Caco-2 (cell line): ENCODE data around the gene RNF175. TPM values are rescaled to one million over a fixed set of nuclear protein-coding genes. Genes with fewer than 3 reads are reported as not detected.

Experiments used
- BruUV-seq: library from RNA; stranded (reverse); fragments of 400-500 nt; replicated peaks from 2 replicates; lab custom pipeline; 2021; lab: Mats Ljungman, UMichigan
- CTCF ChIA-PET: fragments of 300-600 bp; sonication (Branson Sonifier 250); formaldehyde crosslinking; loops from one replicate; lab custom pipeline; 2022; ENCODE audit warnings: antibody characterized with exemption; lab: Charles Lee
- POLR2A ChIA-PET: fragments of 300-600 bp; sonication (Branson Sonifier 250); formaldehyde crosslinking; loops from one replicate; lab custom pipeline; 2022; ENCODE audit warnings: antibody characterized with exemption; lab: Charles Lee
- DNase-seq, 2 experiments: peaks; one replicate each; pipeline versions ENCODE4 v3.0.0 to v3.0.0-alpha.2; 2020 to 2022
- H3K27me3 ChIP-seq: replicated peaks from 2 replicates; pipeline ENCODE4 v1.6.0; 2011; ENCODE audit warnings: low read length; ENCODE audit not compliant: control insufficient read depth, insufficient read depth
- H3K36me3 ChIP-seq: 2 replicates; pipeline ENCODE4 v1.5.1; 2011; ENCODE audit warnings: low read length; ENCODE audit not compliant: control insufficient read depth, insufficient read depth
- H3K4me1 ChIP-seq: fragments of 250-450 bp; sonication (Bioruptor Pico); 2 replicates; pipeline ENCODE4 v1.5.1; 2020; ENCODE audit warnings: mild to moderate bottlenecking
- H3K4me3 ChIP-seq: 2 replicates; pipeline ENCODE4 v1.5.1; 2011; ENCODE audit warnings: low read depth, mild to moderate bottlenecking, control low read depth, low read length
- H3K9me3 ChIP-seq: fragments of 250-450 bp; sonication (Bioruptor Pico); 2 replicates; pipeline ENCODE4 v1.5.1; 2020; ENCODE audit warnings: mild to moderate bottlenecking, moderate library complexity
- H3K27ac Mint-ChIP-seq: one replicate; pipeline ENCODE4 v1.8.0; 2022; ENCODE audit warnings: mixed read lengths; ENCODE audit not compliant: unreplicated experiment
- H3K27me3 Mint-ChIP-seq: one replicate; pipeline ENCODE4 v1.8.0; 2022; ENCODE audit warnings: mixed read lengths; ENCODE audit not compliant: insufficient read depth, unreplicated experiment
- H3K36me3 Mint-ChIP-seq: one replicate; pipeline ENCODE4 v1.8.0; 2022; ENCODE audit warnings: mild to moderate bottlenecking, mixed read lengths; ENCODE audit not compliant: insufficient read depth, unreplicated experiment
- H3K4me1 Mint-ChIP-seq: one replicate; pipeline ENCODE4 v1.8.0; 2022; ENCODE audit warnings: low read depth, mixed read lengths; ENCODE audit not compliant: unreplicated experiment
- H3K4me3 Mint-ChIP-seq: one replicate; pipeline ENCODE4 v1.8.0; 2022; ENCODE audit warnings: mild to moderate bottlenecking, moderate library complexity, mixed read lengths; ENCODE audit not compliant: unreplicated experiment
- H3K9me3 Mint-ChIP-seq: one replicate; pipeline ENCODE4 v1.8.0; 2022; ENCODE audit warnings: mixed read lengths; ENCODE audit not compliant: unreplicated experiment
- intact Hi-C: fragments of 100-400 bp; cut with micrococcal nuclease; formaldehyde crosslinking; loops from one replicate; pipeline ENCODE4 v1.10.0; 2022; ENCODE audit not compliant: unreplicated experiment
- total RNA-seq: library from RNA; stranded (reverse); gene quantifications from 2 replicates; pipeline ENCODE4 v1.2.3, GENCODE V29; 2022
- TF ChIP-seq, protein P1 (sequence below), 2 experiments: fragments of 200-600 bp in 1 of 2; IDR thresholded peaks; 1 replicate in 1 of 2; 2 replicates in 1 of 2; pipeline versions ENCODE4 v1.5.1 to v1.8.0; 2011 to 2022; ENCODE audit warnings: antibody characterized with exemption in 1 of 2, control low read depth in 1 of 2, inconsistent platforms in 1 of 2, low read depth in 1 of 2, low read length in 1 of 2, mild to moderate bottlenecking in 1 of 2, moderate library complexity in 1 of 2; ENCODE audit not compliant: insufficient read depth in 1 of 2, severe bottlenecking in 1 of 2, unreplicated experiment in 1 of 2

The RNF175 gene
- total RNA-seq, 1 experiment from 2014 or later, result not detected

DNA sequence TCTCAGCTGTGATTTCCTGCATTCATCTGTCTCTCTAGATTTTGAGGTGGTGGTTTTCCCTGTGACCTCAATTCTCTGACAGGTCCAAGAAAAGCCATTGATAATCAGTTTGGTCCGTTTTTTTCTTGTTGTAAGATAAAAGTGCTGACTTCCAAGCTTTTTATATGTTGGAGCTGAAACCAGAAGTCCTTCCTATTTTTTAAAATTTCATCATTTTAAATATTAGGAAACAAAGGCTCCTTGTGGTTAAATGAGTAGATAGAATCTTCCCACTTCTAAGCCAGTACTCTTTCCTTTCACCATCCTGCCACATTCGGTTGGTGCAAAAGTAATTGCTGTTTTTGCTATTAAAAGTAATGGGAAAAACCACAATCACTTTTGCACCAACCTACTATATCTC lies 18.3 kb downstream of the RNF175 start:
- no peaks in the 10 kb centered on the region for H3K36me3 Mint-ChIP-seq
- Histone ChIP-seq H3K36me3 (no peaks in the 10 kb centered on the region), H3K27me3 (no peaks in the 10 kb centered on the region), H3K4me3 (no peak overlapping the region), H3K9me3 (no peaks in the 10 kb centered on the region; the same call in 1 of the 2 replicates), H3K4me1 (no peaks in the 10 kb centered on the region)
- peaks cover 20% of the 10 kb centered on the region for H3K9me3 Mint-ChIP-seq
- ChIA-PET CTCF (interaction anchor here (1.1 kb wide), 1 partner anchor 98 kb away, joined by 5 read pairs; no protein-coding TSS in a partner anchor), POLR2A (no interaction called here)
- no TSS peak for BruUV-seq
- no peak for DNase-seq
- no peak overlapping the region for H3K4me3 Mint-ChIP-seq
- no peak overlapping the region for H3K27ac Mint-ChIP-seq
- intact Hi-C loops, result no loop called here
- peaks cover 9% of the 10 kb centered on the region for H3K27me3 Mint-ChIP-seq
- TF ChIP-seq, protein P1, sequence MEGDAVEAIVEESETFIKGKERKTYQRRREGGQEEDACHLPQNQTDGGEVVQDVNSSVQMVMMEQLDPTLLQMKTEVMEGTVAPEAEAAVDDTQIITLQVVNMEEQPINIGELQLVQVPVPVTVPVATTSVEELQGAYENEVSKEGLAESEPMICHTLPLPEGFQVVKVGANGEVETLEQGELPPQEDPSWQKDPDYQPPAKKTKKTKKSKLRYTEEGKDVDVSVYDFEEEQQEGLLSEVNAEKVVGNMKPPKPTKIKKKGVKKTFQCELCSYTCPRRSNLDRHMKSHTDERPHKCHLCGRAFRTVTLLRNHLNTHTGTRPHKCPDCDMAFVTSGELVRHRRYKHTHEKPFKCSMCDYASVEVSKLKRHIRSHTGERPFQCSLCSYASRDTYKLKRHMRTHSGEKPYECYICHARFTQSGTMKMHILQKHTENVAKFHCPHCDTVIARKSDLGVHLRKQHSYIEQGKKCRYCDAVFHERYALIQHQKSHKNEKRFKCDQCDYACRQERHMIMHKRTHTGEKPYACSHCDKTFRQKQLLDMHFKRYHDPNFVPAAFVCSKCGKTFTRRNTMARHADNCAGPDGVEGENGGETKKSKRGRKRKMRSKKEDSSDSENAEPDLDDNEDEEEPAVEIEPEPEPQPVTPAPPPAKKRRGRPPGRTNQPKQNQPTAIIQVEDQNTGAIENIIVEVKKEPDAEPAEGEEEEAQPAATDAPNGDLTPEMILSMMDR (IDR thresholded peaks at IDR 0.05; ENCODE audit: insufficient read depth in 1 of 2, low read depth in 1 of 2, low read length in 1 of 2, severe bottlenecking in 1 of 2, unreplicated experiment in 1 of 2), result no peak
- no peaks in the 10 kb centered on the region for H3K4me1 Mint-ChIP-seq

DNA sequence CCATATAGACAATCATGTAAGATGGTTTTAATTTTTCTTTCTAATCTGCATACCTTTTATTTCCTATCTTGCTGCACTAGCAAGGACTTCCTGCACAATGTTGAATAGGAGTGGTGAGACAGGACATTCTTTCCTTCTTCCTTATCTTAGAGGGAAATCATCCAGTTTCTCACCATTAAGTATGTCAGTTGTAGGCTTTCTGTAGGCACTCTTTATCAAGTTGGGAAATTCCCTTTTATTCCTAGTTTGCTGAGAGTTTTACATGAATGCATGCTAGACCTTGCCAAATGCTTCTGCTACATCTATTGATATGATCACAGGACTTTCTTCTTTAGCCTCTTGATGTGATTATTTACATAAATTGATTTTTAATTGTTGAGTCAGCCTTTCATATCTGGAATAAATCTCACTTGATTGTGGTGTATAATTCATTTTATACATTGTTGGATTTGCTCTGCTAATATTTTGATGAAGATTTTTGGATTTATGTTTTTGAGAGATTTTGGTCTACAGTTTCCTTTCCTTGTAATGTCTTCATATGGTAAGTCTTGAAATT lies 23.8 kb downstream of the RNF175 start:
- no peaks in the 10 kb centered on the region; the same call in 1 of the 2 replicates for H3K9me3 ChIP-seq
- Mint-ChIP-seq H3K27ac (no peak overlapping the region), H3K4me3 (no peak overlapping the region), H3K27me3 (peaks cover 18% of the 10 kb centered on the region), H3K9me3 (peaks cover 19% of the 10 kb centered on the region), H3K4me1 (no peaks in the 10 kb centered on the region), H3K36me3 (no peaks in the 10 kb centered on the region)
- no peaks in the 10 kb centered on the region for H3K36me3 ChIP-seq
- intact Hi-C loops, result no loop called here
- ChIA-PET POLR2A (no interaction called here), CTCF (no interaction called here)
- BruUV-seq, result no TSS peak
- TF ChIP-seq, protein P1 (IDR thresholded peaks at IDR 0.05; ENCODE audit: insufficient read depth in 1 of 2, low read depth in 1 of 2, low read length in 1 of 2, severe bottlenecking in 1 of 2, unreplicated experiment in 1 of 2), result no peak
- H3K27me3 ChIP-seq, result no peaks in the 10 kb centered on the region
- no peak for DNase-seq
- H3K4me1 ChIP-seq, result 0 out of 2 replicates have a peak, but pooled peaks cover 4% of the 10 kb centered on the region
- no peak overlapping the region for H3K4me3 ChIP-seq

DNA sequence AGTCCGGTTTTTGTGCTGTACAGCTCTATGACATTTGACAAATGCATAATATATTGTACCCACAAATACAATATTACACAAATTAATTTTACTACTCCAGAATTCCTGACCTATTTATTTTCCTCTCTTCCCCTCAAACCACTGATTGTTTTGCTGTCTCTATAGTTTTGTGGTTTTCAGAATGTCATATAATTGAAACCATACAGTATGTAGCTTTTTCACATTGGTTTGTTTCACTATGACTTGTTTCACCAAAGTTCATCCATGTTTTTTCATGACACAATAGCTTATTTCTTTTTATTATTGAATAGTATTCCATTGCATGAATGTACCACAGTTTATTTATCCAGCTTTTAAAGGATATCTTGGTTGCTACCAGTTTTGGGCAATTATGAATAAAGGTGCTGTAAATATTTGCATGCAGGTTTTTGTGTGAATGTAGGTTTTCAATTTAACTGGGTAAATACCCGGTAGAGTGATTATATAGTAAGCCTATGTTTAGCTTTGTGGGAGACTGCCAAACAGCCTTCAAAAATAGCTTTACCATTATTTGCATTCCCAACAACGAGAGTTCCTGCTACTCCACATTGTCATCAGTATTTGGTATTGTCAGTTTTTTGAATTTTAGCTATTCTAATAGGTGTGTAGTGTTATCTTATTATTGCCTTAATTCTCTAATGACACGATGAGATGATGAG lies 25.9 kb downstream of the RNF175 start:
- Histone ChIP-seq H3K36me3 (no peaks in the 10 kb centered on the region), H3K4me1 (0 out of 2 replicates have a peak, but pooled peaks cover 4% of the 10 kb centered on the region), H3K4me3 (no peak overlapping the region), H3K27me3 (no peaks in the 10 kb centered on the region), H3K9me3 (no peaks in the 10 kb centered on the region)
- Mint-ChIP-seq H3K9me3 (no peaks in the 10 kb centered on the region), H3K4me3 (no peak overlapping the region), H3K27me3 (peaks cover 16% of the 10 kb centered on the region), H3K36me3 (no peaks in the 10 kb centered on the region), H3K27ac (no peak overlapping the region), H3K4me1 (no peaks in the 10 kb centered on the region)
- POLR2A ChIA-PET, result no interaction called here
- CTCF ChIA-PET, result no interaction called here
- no peak for DNase-seq
- no TSS peak for BruUV-seq
- intact Hi-C loops, result no loop called here
- TF ChIP-seq, protein P1 (IDR thresholded peaks at IDR 0.05; ENCODE audit: insufficient read depth in 1 of 2, low read depth in 1 of 2, low read length in 1 of 2, severe bottlenecking in 1 of 2, unreplicated experiment in 1 of 2), result no peak
